ENCODE data around the gene HS6ST1. TPM values are rescaled to one million over a fixed set of nuclear protein-coding genes. Genes with fewer than 3 reads are reported as not detected.

Gene HS6ST1
- total RNA-seq, 1 experiment from 2014 or later: 63.3 TPM

- CTCF ChIA-PET: no interaction called here
These were observed 80.6 kb downstream of the HS6ST1 start for GRCh38 chr2:128237911-128238697.

GRCh38 chr2:128237081-128237534, 81.6 kb downstream of the HS6ST1 start:
- Histone ChIP-seq H3K27me3 (replicated peaks; ENCODE audit: insufficient read depth, low read depth, low read length, poor library complexity) (no peaks in the 10 kb centered on the region), H3K4me1 (ENCODE audit: insufficient read depth, low read length, poor library complexity, severe bottlenecking) (no peaks in the 10 kb centered on the region), H3K27ac (ENCODE audit: low read depth, low read length, poor library complexity, severe bottlenecking) (no peak overlapping the region), H3K36me3 (ENCODE audit: insufficient read depth, low read length, poor library complexity, severe bottlenecking) (no peaks in the 10 kb centered on the region), H3K9me3 (ENCODE audit: low read depth, low read length, poor library complexity, severe bottlenecking) (no peaks in the 10 kb centered on the region), H3K4me3 (ENCODE audit: low read depth, low read length, poor library complexity, severe bottlenecking) (no peak overlapping the region)
- ChIA-PET POLR2A (ENCODE audit: low non-redundant PET) (no interaction called here), CTCF (no interaction called here)
- no peak for DNase-seq (ENCODE audit: low spot score)
- TF ChIP-seq CTCF (conservative IDR thresholded peaks at IDR 0.05; ENCODE audit: low read depth, low read length) (no peak), EZH2 (IDR thresholded peaks at IDR 0.05; ENCODE audit: borderline replicate concordance, low read depth, low read length, poor library complexity, severe bottlenecking) (no peak)
- no TSS peak for BruUV-seq (replicated peaks)
- intact Hi-C loops (cut with micrococcal nuclease; ENCODE audit: unreplicated experiment): no loop called here

More at GRCh38 chr2:128237911-128238697, 80.6 kb downstream of the HS6ST1 start:
- no peaks in the 10 kb centered on the region for H3K4me1 ChIP-seq (ENCODE audit: insufficient read depth, low read length, poor library complexity, severe bottlenecking)
- H3K27ac ChIP-seq (ENCODE audit: low read depth, low read length, poor library complexity, severe bottlenecking): no peak overlapping the region
- BruUV-seq (replicated peaks): no TSS peak
- DNase-seq (ENCODE audit: low spot score): no peak
- TF ChIP-seq CTCF (conservative IDR thresholded peaks at IDR 0.05; ENCODE audit: low read depth, low read length): no peak
- POLR2A ChIA-PET (ENCODE audit: low non-redundant PET): interaction anchor here (0.5 kb wide), 1 partner anchor 41 kb away, joined by 23 read pairs; no protein-coding TSS in a partner anchor
- H3K36me3 ChIP-seq (ENCODE audit: insufficient read depth, low read length, poor library complexity, severe bottlenecking): no peaks in the 10 kb centered on the region
- intact Hi-C loops (cut with micrococcal nuclease; ENCODE audit: unreplicated experiment): no loop called here
- no peaks in the 10 kb centered on the region for H3K9me3 ChIP-seq (ENCODE audit: low read depth, low read length, poor library complexity, severe bottlenecking)
- no peaks in the 10 kb centered on the region for H3K27me3 ChIP-seq (replicated peaks; ENCODE audit: insufficient read depth, low read depth, low read length, poor library complexity)
- no peak overlapping the region for H3K4me3 ChIP-seq (ENCODE audit: low read depth, low read length, poor library complexity, severe bottlenecking)

GRCh38 chr2:128236491-128237035, 82.1 kb downstream of the HS6ST1 start:
- TF ChIP-seq CTCF (conservative IDR thresholded peaks at IDR 0.05; ENCODE audit: low read depth, low read length) (no peak), EZH2 (IDR thresholded peaks at IDR 0.05; ENCODE audit: borderline replicate concordance, low read depth, low read length, poor library complexity, severe bottlenecking) (no peak)
- H3K4me3 ChIP-seq (ENCODE audit: low read depth, low read length, poor library complexity, severe bottlenecking): no peak overlapping the region
- intact Hi-C loops (cut with micrococcal nuclease; ENCODE audit: unreplicated experiment): no loop called here
- DNase-seq (ENCODE audit: low spot score): no peak
- no TSS peak for BruUV-seq (replicated peaks)
- H3K36me3 ChIP-seq (ENCODE audit: insufficient read depth, low read length, poor library complexity, severe bottlenecking): no peaks in the 10 kb centered on the region
- H3K9me3 ChIP-seq (ENCODE audit: low read depth, low read length, poor library complexity, severe bottlenecking): no peaks in the 10 kb centered on the region
- ChIA-PET POLR2A (ENCODE audit: low non-redundant PET) (interaction anchor here (0.6 kb wide), 1 partner anchor 20 kb away, joined by 3 read pairs; no protein-coding TSS in a partner anchor), CTCF (interaction anchor here (0.5 to 1.1 kb wide), 2 partner anchors 173 kb away, joined by 3 read pairs; no protein-coding TSS in a partner anchor)
- H3K27ac ChIP-seq (ENCODE audit: low read depth, low read length, poor library complexity, severe bottlenecking): no peak overlapping the region
- no peaks in the 10 kb centered on the region for H3K27me3 ChIP-seq (replicated peaks; ENCODE audit: insufficient read depth, low read depth, low read length, poor library complexity)
- H3K4me1 ChIP-seq (ENCODE audit: insufficient read depth, low read length, poor library complexity, severe bottlenecking): no peaks in the 10 kb centered on the region

Measured in A673 (cell line).